Body of pancreas (tissue), 4 donors: Measurements from ENCODE around the gene FAM3D.

Source experiments
- POLR2A ChIP-seq, 3 donors: fragments of 450-650 bp; IDR thresholded peaks; one replicate each; pipeline ENCODE4 v1.6.1; 2016; ENCODE audit warnings: antibody characterized with exemption in 3 of 3, mild to moderate bottlenecking in 2 of 3
- TF ChIP-seq, protein P1 (sequence below), 7 experiments: fragments of 450-650 bp in 4 of 7; fragments of 200-600 bp in 3 of 7; sonication (generic) in 3 of 7; IDR thresholded peaks; one replicate each; pipeline ENCODE4 v1.5.1; 2016 to 2019; ENCODE audit warnings: antibody characterized with exemption in 7 of 7

- no peak for TF ChIP-seq POLR2A (IDR thresholded peaks at IDR 0.05)
- TF ChIP-seq, protein P1, sequence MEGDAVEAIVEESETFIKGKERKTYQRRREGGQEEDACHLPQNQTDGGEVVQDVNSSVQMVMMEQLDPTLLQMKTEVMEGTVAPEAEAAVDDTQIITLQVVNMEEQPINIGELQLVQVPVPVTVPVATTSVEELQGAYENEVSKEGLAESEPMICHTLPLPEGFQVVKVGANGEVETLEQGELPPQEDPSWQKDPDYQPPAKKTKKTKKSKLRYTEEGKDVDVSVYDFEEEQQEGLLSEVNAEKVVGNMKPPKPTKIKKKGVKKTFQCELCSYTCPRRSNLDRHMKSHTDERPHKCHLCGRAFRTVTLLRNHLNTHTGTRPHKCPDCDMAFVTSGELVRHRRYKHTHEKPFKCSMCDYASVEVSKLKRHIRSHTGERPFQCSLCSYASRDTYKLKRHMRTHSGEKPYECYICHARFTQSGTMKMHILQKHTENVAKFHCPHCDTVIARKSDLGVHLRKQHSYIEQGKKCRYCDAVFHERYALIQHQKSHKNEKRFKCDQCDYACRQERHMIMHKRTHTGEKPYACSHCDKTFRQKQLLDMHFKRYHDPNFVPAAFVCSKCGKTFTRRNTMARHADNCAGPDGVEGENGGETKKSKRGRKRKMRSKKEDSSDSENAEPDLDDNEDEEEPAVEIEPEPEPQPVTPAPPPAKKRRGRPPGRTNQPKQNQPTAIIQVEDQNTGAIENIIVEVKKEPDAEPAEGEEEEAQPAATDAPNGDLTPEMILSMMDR (IDR thresholded peaks at IDR 0.05), result no peak
Measured at GRCh38 chr3:58606693-58607092, 59.9 kb downstream of the FAM3D start.
